HepG2 (cell line): ENCODE data around the gene SEMA4C. TPM values are rescaled to one million over a fixed set of nuclear protein-coding genes. Genes with fewer than 3 reads are reported as not detected.
A peak's percentile ranks its signal among the peaks of the same experiment; 100 is the strongest.

Source experiments
- CHCHD3 ChIP-seq: sonication (generic); formaldehyde crosslinking; IDR thresholded peaks from 2 replicates; pipeline ENCODE4 v1.8.0; 2022; ENCODE audit warnings: mild to moderate bottlenecking, missing genetic modification reagents, moderate library complexity
- EEA1 ChIP-seq: sonication (generic); formaldehyde crosslinking; IDR thresholded peaks from 2 replicates; pipeline ENCODE4 v1.5.1; 2020; ENCODE audit warnings: mild to moderate bottlenecking, missing genetic modification reagents, borderline replicate concordance
- FOXA3 ChIP-seq: IDR thresholded peaks from 2 replicates; pipeline ENCODE4 v1.6.1; 2016; ENCODE audit warnings: missing genetic modification reagents, missing compliant biosample characterization
- HDAC2 ChIP-seq: sonication (generic); formaldehyde crosslinking; IDR thresholded peaks from 2 replicates; pipeline ENCODE4 v1.4.0; 2020; ENCODE audit warnings: missing genetic modification reagents
- HNRNPL ChIP-seq: fragments of 200-400 bp; formaldehyde crosslinking; IDR thresholded peaks from 2 replicates; pipeline ENCODE4 v1.6.1; 2017; ENCODE audit warnings: mild to moderate bottlenecking, low read depth, low read length
- IKZF1 ChIP-seq: fragments of 450-650 bp; IDR thresholded peaks from 2 replicates; pipeline ENCODE4 v1.7.1; 2016
- MEIS1 ChIP-seq: sonication (generic); formaldehyde crosslinking; IDR thresholded peaks from 2 replicates; pipeline ENCODE4 v1.9.0; 2021; ENCODE audit warnings: mild to moderate bottlenecking, missing genetic modification reagents, moderate library complexity, borderline replicate concordance
- NCOA2 ChIP-seq: sonication (generic); formaldehyde crosslinking; IDR thresholded peaks from 2 replicates; pipeline ENCODE4 v1.8.0; 2022; ENCODE audit warnings: inconsistent platforms
- PAWR ChIP-seq: sonication (generic); formaldehyde crosslinking; IDR thresholded peaks from 2 replicates; pipeline ENCODE4 v1.4.0; 2020; ENCODE audit warnings: missing genetic modification reagents, mild to moderate bottlenecking, borderline replicate concordance
- PAX8 ChIP-seq: sonication (generic); formaldehyde crosslinking; IDR thresholded peaks from 2 replicates; pipeline ENCODE4 v1.8.0; 2022; ENCODE audit warnings: mild to moderate bottlenecking, missing genetic modification reagents, borderline replicate concordance
- PHB2 ChIP-seq: fragments of 450-650 bp; IDR thresholded peaks from 2 replicates; pipeline ENCODE4 v1.6.1; 2018; ENCODE audit not compliant: partially characterized antibody
- POLR2AphosphoS2 ChIP-seq: IDR thresholded peaks from 2 replicates; pipeline ENCODE4 v1.6.1; 2011; ENCODE audit warnings: low read depth, low read length, improper control_type of control experiment
- SMAD9 ChIP-seq: sonication (generic); formaldehyde crosslinking; IDR thresholded peaks from 2 replicates; pipeline ENCODE4 v1.5.1; 2020; ENCODE audit warnings: mild to moderate bottlenecking, missing genetic modification reagents
- TCF7L2 ChIP-seq: IDR thresholded peaks from 2 replicates; pipeline ENCODE4 v1.6.1; 2011; ENCODE audit warnings: mild to moderate bottlenecking, low read depth, low read length, moderate library complexity
- ZFP36L2 ChIP-seq: sonication (generic); formaldehyde crosslinking; IDR thresholded peaks from 2 replicates; pipeline ENCODE4 v1.4.0; 2020; ENCODE audit warnings: missing genetic modification reagents
- ZNF33B ChIP-seq: sonication (generic); formaldehyde crosslinking; IDR thresholded peaks from 2 replicates; pipeline ENCODE4 v1.5.1; 2020; ENCODE audit warnings: mild to moderate bottlenecking, missing genetic modification reagents
- ZNF678 ChIP-seq: sonication (generic); formaldehyde crosslinking; IDR thresholded peaks from 2 replicates; pipeline ENCODE4 v1.4.0; 2020; ENCODE audit warnings: mild to moderate bottlenecking, missing genetic modification reagents
- ZNF703 ChIP-seq: sonication (generic); formaldehyde crosslinking; IDR thresholded peaks from 2 replicates; pipeline ENCODE4 v1.5.1; 2020; ENCODE audit warnings: missing genetic modification reagents, mild to moderate bottlenecking, moderate library complexity, borderline replicate concordance
- ZNF709 ChIP-seq: sonication (generic); formaldehyde crosslinking; IDR thresholded peaks from 2 replicates; pipeline ENCODE4 v1.5.0; 2020; ENCODE audit warnings: mild to moderate bottlenecking, missing genetic modification reagents
- ZNF839 ChIP-seq: sonication (generic); formaldehyde crosslinking; IDR thresholded peaks from 2 replicates; pipeline ENCODE4 v1.4.0; 2020; ENCODE audit warnings: missing genetic modification reagents, mild to moderate bottlenecking, borderline replicate concordance
- ZNF878 ChIP-seq: sonication (generic); formaldehyde crosslinking; IDR thresholded peaks from 2 replicates; pipeline ENCODE4 v1.8.1; 2023; ENCODE audit warnings: mild to moderate bottlenecking, missing genetic modification reagents, moderate library complexity
- ZSCAN20 ChIP-seq: sonication (generic); formaldehyde crosslinking; IDR thresholded peaks from 2 replicates; pipeline ENCODE4 v1.4.0; 2020; ENCODE audit warnings: missing genetic modification reagents, mild to moderate bottlenecking, borderline replicate concordance
- ZSCAN22 ChIP-seq: sonication (generic); formaldehyde crosslinking; IDR thresholded peaks from 2 replicates; pipeline ENCODE4 v1.4.0; 2020; ENCODE audit warnings: mild to moderate bottlenecking, missing genetic modification reagents
- polyA plus RNA-seq, 8 experiments: library from polyadenylated mRNA; depleted of rRNA in 3 of 8; stranded (reverse) in 7 of 8; unstranded in 1 of 8; fragments of >200 nt; fragmentation: Illumina TruSeq in 4 of 8; extraction: Trizol in 4 of 8; gene quantifications; 2 replicates each; pipeline versions ENCODE4 v1.2.1 to v1.2.3, GENCODE V29; 2011 to 2016; ENCODE audit warnings: low read depth in 4 of 8, missing spikeins in 1 of 8, mixed read lengths in 1 of 8; ENCODE audit not compliant: insufficient read depth in 1 of 8
- total RNA-seq, 5 experiments: library from RNA; depleted of rRNA; stranded (reverse); fragments of >200 nt; fragmentation: Illumina TruSeq; extraction: Trizol; gene quantifications; 2 replicates each; pipeline ENCODE4 v1.2.3, GENCODE V29; 2016; ENCODE audit warnings: low read depth in 1 of 5
- TF ChIP-seq, protein P1 (sequence below): sonication (generic); formaldehyde crosslinking; IDR thresholded peaks from 2 replicates; pipeline ENCODE4 v1.4.0; 2020; ENCODE audit warnings: mild to moderate bottlenecking, missing genetic modification reagents
- TF ChIP-seq, protein P2 (sequence below): sonication (generic); formaldehyde crosslinking; IDR thresholded peaks from 2 replicates; pipeline ENCODE4 v1.4.0; 2020; ENCODE audit warnings: mild to moderate bottlenecking, missing genetic modification reagents
- TF ChIP-seq, protein P3 (sequence below): sonication (generic); formaldehyde crosslinking; IDR thresholded peaks from 2 replicates; pipeline ENCODE4 v1.5.0; 2020; ENCODE audit warnings: mild to moderate bottlenecking, missing genetic modification reagents

The SEMA4C gene
- total and polyA plus RNA-seq, 2 of the 13 experiments (the other 11 are each of a cell fraction or from before 2014, with no cell fraction given) = 25.9 to 46.6 TPM

DNA sequence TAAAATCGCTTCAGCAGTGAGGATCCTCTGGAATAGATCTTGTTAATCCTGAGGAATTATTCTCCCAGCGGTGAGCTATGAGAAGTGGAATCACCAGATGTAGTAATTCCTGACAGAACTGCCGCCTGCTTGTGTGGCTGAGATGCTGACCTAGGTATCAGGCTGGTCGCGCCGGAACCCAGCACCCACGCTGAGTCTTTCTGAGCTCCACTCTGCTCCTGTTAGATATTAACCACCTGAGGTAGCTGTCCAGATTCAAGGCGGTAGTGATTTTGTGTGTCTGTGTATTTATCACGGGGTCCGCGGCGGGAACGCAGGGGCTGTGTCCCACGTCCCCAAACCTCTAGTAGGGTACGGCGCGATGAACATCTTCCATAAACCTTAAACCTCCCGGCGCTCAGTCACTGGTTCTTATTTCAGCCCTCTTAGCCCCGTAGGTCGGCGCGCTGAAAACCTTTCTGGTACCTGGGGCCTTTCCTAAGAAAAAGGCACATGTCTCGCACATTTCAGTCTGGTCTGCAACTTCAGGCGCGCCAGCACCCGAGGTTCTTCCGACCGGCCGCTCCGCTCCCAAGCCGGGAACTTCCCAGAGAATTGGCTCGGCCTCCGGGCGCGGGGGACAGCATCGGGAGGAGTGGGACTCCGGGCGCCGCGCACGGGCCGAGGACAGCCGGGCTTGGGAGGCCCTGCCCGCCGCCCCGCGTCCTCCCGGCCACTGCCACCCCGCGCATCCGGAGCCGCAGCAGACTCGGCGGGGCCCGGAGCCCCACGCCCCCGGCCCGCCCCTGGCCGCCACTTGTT, 54.4 kb downstream of the SEMA4C start (continued):
- TF ChIP-seq ZNF709 (CRISPR knock-in tag) (no peak), EEA1 (CRISPR knock-in tag) (peak; percentile 49; the same call in 1 of the 2 replicates), ZNF33B (CRISPR knock-in tag) (0 out of 2 replicates have a peak, but pooled peaks have one; percentile 78), ZSCAN20 (CRISPR knock-in tag) (no peak), ZFP36L2 (no peak), IKZF1 (no peak), CHCHD3 (no peak), ZSCAN22 (CRISPR knock-in tag) (peak; percentile 19; the same call in 1 of the 2 replicates), POLR2AphosphoS2 (no peak), MEIS1 (CRISPR knock-in tag) (peak; percentile 81), PHB2 (no peak), HDAC2 (CRISPR knock-in tag) (0 out of 2 replicates have a peak, but pooled peaks have one; percentile 32), TCF7L2 (no peak), FOXA3 (CRISPR knock-in tag) (no peak), ZNF678 (CRISPR knock-in tag) (peak; percentile 44; the same call in 1 of the 2 replicates), SMAD9 (CRISPR knock-in tag) (peak; percentile 54; the same call in 1 of the 2 replicates), ZNF878 (CRISPR knock-in tag) (peak; percentile 71; the same call in 1 of the 2 replicates), NCOA2 (CRISPR knock-in tag) (peak; percentile 18; the same call in 1 of the 2 replicates), PAWR (CRISPR knock-in tag) (peak; percentile 81; the same call in 1 of the 2 replicates), ZNF839 (CRISPR knock-in tag) (no peak), ZNF703 (peak; percentile 28; the same call in 1 of the 2 replicates), PAX8 (CRISPR knock-in tag) (peak; percentile 66; the same call in 1 of the 2 replicates), HNRNPL (no peak)
- TF ChIP-seq, protein P1, sequence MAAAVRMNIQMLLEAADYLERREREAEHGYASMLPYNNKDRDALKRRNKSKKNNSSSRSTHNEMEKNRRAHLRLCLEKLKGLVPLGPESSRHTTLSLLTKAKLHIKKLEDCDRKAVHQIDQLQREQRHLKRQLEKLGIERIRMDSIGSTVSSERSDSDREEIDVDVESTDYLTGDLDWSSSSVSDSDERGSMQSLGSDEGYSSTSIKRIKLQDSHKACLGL = peak; percentile 7; the same call in 1 of the 2 replicates
- TF ChIP-seq, protein P2, sequence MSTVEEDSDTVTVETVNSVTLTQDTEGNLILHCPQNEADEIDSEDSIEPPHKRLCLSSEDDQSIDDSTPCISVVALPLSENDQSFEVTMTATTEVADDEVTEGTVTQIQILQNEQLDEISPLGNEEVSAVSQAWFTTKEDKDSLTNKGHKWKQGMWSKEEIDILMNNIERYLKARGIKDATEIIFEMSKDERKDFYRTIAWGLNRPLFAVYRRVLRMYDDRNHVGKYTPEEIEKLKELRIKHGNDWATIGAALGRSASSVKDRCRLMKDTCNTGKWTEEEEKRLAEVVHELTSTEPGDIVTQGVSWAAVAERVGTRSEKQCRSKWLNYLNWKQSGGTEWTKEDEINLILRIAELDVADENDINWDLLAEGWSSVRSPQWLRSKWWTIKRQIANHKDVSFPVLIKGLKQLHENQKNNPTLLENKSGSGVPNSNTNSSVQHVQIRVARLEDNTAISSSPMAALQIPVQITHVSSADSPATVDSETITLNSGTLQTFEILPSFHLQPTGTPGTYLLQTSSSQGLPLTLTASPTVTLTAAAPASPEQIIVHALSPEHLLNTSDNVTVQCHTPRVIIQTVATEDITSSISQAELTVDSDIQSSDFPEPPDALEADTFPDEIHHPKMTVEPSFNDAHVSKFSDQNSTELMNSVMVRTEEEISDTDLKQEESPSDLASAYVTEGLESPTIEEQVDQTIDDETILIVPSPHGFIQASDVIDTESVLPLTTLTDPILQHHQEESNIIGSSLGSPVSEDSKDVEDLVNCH (CRISPR knock-in tag) = 0 out of 2 replicates have a peak, but pooled peaks have one; percentile 37
- TF ChIP-seq, protein P3, sequence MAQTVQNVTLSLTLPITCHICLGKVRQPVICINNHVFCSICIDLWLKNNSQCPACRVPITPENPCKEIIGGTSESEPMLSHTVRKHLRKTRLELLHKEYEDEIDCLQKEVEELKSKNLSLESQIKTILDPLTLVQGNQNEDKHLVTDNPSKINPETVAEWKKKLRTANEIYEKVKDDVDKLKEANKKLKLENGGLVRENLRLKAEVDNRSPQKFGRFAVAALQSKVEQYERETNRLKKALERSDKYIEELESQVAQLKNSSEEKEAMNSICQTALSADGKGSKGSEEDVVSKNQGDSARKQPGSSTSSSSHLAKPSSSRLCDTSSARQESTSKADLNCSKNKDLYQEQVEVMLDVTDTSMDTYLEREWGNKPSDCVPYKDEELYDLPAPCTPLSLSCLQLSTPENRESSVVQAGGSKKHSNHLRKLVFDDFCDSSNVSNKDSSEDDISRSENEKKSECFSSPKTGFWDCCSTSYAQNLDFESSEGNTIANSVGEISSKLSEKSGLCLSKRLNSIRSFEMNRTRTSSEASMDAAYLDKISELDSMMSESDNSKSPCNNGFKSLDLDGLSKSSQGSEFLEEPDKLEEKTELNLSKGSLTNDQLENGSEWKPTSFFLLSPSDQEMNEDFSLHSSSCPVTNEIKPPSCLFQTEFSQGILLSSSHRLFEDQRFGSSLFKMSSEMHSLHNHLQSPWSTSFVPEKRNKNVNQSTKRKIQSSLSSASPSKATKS (CRISPR knock-in tag) = no peak; the same call in 1 of the 2 replicates
